Measurements from ENCODE around the gene GGTA1. TPM values are rescaled to one million over a fixed set of nuclear protein-coding genes. Genes with fewer than 3 reads are reported as not detected.
A peak's percentile ranks its signal among the peaks of the same experiment; 100 is the strongest.

Gene GGTA1
- 14.0 TPM for total RNA-seq
- long read RNA-seq, transcript GGTA1P-203 (6 exons, 1,487 nt) = major isoform, 12 of 17 reads
- long read RNA-seq, partial matches to known transcripts = 0 of 17 reads
- long read RNA-seq, other reads (novel, unspliced or antisense) = 5 of 17 reads

- Histone ChIP-seq H3K4me3 (peak within 1 kb of the TSS; percentile 64), H3K27ac (peak within 1 kb of the TSS; percentile 86), H3K4me1 (peaks cover 30% of the 10 kb centered on the region), H3K27me3 (ENCODE audit: low read depth) (peaks cover 5% of the 10 kb centered on the region), H3K9me3 (no peaks in the 10 kb centered on the region), H3K36me3 (no peaks in the 10 kb centered on the region)
- TF ChIP-seq, protein P1, sequence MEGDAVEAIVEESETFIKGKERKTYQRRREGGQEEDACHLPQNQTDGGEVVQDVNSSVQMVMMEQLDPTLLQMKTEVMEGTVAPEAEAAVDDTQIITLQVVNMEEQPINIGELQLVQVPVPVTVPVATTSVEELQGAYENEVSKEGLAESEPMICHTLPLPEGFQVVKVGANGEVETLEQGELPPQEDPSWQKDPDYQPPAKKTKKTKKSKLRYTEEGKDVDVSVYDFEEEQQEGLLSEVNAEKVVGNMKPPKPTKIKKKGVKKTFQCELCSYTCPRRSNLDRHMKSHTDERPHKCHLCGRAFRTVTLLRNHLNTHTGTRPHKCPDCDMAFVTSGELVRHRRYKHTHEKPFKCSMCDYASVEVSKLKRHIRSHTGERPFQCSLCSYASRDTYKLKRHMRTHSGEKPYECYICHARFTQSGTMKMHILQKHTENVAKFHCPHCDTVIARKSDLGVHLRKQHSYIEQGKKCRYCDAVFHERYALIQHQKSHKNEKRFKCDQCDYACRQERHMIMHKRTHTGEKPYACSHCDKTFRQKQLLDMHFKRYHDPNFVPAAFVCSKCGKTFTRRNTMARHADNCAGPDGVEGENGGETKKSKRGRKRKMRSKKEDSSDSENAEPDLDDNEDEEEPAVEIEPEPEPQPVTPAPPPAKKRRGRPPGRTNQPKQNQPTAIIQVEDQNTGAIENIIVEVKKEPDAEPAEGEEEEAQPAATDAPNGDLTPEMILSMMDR (IDR thresholded peaks at IDR 0.05) = no peak
- peak; percentile 89 to 92 for ATAC-seq
- DNase-seq = peak; percentile 78
- intact Hi-C loops (cut with DNase I) = no loop called here
These were observed at the start of gene GGTA1 for GRCh38 chr9:121499427-121500164. Gene GGTA1 (minus strand): TSS chr9:121499844. CDS start chr9:121467922, 31,922 bp downstream.

DNA sequence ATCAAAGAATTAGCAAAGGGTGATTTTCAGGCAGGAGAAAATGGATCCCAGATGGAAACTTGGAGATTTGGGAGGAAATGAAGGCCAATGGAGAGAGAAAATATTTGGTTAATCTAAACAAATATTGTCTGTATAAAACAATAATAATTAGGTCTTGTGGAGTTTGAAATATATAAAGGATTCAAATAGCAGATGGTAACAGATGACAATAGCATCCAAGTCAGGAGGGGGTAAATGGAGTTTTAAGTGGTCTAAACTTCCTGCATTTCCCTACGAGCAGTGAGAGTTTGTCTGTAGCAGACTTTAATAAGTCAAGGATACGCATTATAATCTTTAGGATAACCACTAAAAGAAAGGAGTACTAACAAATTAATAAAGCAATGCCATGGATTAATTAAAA, 49.0 kb upstream of the GGTA1 start:
- Histone ChIP-seq H3K36me3 (no peaks in the 10 kb centered on the region), H3K4me3 (no peak overlapping the region), H3K9me3 (no peaks in the 10 kb centered on the region), H3K27ac (no peak overlapping the region), H3K4me1 (peaks cover 21% of the 10 kb centered on the region), H3K27me3 (ENCODE audit: low read depth) (no peaks in the 10 kb centered on the region)
- no peak for DNase-seq
- TF ChIP-seq, protein P1 (IDR thresholded peaks at IDR 0.05) = no peak
- ATAC-seq = no peak
- intact Hi-C loops (cut with DNase I) = no loop called here

- H3K27me3 ChIP-seq (ENCODE audit: low read depth) = no peaks in the 10 kb centered on the region
- no peak overlapping the region for H3K27ac ChIP-seq
- H3K4me1 ChIP-seq = peaks cover 19% of the 10 kb centered on the region
- peak; percentile 97 for DNase-seq
- TF ChIP-seq, protein P1 (IDR thresholded peaks at IDR 0.05) = peak; percentile 97
- peak overlapping the region; percentile 23 for H3K4me3 ChIP-seq
- peak; percentile 98 for ATAC-seq
- H3K9me3 ChIP-seq = no peaks in the 10 kb centered on the region
- no peaks in the 10 kb centered on the region for H3K36me3 ChIP-seq
- intact Hi-C loops (cut with DNase I) = no loop called here
These were observed 46.3 kb upstream of the GGTA1 start for GRCh38 chr9:121545875-121546423.

DNA sequence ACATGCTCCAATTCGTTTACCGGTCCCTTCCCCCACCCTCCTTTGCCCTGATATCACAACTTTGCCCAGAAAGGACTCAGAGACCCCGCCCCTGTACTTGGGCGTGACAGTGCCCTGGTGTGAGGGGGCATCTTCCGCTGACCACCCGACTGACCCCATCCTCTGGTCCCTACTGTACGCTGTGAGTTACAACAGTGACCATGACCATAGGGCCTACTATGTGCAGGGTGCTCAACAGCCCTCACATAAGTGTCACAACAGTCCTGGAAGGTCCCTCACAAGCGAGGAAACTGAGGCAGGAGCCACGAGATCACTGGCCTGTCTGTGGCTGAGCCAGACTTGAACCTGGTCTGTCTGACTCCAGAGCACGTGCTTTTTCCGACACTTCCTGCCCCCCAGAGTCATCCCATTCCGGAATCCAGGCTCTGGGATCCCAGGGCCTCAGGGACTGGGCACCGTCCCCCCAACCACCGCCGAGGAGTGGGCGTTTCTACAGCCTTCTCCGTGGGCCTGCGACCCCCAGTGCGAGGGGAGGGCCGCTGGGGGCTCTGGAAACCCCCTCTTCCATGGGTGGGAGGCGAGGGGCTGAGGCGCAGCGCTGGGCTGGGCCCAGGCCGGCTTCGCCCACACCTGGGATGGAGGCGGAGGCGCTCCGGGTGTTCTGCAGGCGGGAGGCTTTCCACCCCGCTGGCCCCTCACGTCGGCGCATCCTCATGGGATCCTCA, 45.7 kb upstream of the GGTA1 start:
- H3K4me3 ChIP-seq = no peak overlapping the region
- no peak overlapping the region for H3K27ac ChIP-seq
- DNase-seq = no peak
- intact Hi-C loops (cut with DNase I) = no loop called here
- peaks cover 12% of the 10 kb centered on the region for H3K4me1 ChIP-seq
- no peak for ATAC-seq
- H3K27me3 ChIP-seq (ENCODE audit: low read depth) = no peaks in the 10 kb centered on the region
- no peaks in the 10 kb centered on the region for H3K9me3 ChIP-seq
- TF ChIP-seq, protein P1 (IDR thresholded peaks at IDR 0.05) = no peak
- no peaks in the 10 kb centered on the region for H3K36me3 ChIP-seq

GRCh38 chr9:121542025-121542424, 42.4 kb upstream of the GGTA1 start:
- Histone ChIP-seq H3K4me3 (no peak overlapping the region), H3K27me3 (ENCODE audit: low read depth) (no peaks in the 10 kb centered on the region), H3K36me3 (no peaks in the 10 kb centered on the region), H3K9me3 (no peaks in the 10 kb centered on the region), H3K4me1 (peaks cover 15% of the 10 kb centered on the region), H3K27ac (no peak overlapping the region)
- TF ChIP-seq, protein P1 (IDR thresholded peaks at IDR 0.05) = no peak
- ATAC-seq (no peak), DNase-seq (no peak)
- intact Hi-C loops (cut with DNase I) = no loop called here

Measured in lower lobe of right lung (tissue), 2 donors.